AG10803 (cell line): ENCODE measurements around the gene GPR108.

ENCODE experiments used
- DNase-seq: peaks from one replicate; pipeline ENCODE4 v3.0.0; 2010; ENCODE audit warnings: low read depth
- H3K4me3 ChIP-seq: 2 replicates; pipeline ENCODE4 v1.5.1; 2011; ENCODE audit warnings: mild to moderate bottlenecking, low read length, control low read depth
- TF ChIP-seq, protein P1 (sequence below): conservative IDR thresholded peaks from 2 replicates; pipeline ENCODE4 v1.5.1; 2011; ENCODE audit warnings: mild to moderate bottlenecking, low read length, control low read depth, inconsistent platforms

GPR108 gene

DNA sequence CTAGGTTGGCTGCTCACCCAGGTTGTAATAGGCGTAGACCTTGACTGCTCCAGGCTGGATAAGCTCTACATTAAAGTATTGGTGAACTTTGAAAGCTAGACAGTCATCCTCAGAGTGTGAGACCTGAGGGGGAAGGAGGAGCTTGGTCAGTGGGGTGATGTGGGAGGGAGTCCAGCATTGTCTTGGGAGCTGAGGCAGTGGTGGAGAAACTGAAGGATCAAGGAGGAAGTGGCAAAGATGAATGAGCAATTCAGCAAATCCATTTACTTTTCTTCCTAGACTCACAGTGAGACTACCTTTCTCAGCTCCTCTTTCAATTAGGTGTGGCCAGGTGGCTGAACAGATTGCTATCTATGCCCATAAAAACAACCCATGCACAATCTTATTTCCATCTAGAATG lies 57.2 kb downstream of the GPR108 start:
- TF ChIP-seq, protein P1, sequence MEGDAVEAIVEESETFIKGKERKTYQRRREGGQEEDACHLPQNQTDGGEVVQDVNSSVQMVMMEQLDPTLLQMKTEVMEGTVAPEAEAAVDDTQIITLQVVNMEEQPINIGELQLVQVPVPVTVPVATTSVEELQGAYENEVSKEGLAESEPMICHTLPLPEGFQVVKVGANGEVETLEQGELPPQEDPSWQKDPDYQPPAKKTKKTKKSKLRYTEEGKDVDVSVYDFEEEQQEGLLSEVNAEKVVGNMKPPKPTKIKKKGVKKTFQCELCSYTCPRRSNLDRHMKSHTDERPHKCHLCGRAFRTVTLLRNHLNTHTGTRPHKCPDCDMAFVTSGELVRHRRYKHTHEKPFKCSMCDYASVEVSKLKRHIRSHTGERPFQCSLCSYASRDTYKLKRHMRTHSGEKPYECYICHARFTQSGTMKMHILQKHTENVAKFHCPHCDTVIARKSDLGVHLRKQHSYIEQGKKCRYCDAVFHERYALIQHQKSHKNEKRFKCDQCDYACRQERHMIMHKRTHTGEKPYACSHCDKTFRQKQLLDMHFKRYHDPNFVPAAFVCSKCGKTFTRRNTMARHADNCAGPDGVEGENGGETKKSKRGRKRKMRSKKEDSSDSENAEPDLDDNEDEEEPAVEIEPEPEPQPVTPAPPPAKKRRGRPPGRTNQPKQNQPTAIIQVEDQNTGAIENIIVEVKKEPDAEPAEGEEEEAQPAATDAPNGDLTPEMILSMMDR, result no peak
- DNase-seq, result no peak
- no peak overlapping the region for H3K4me3 ChIP-seq
